Activated CD4-positive, alpha-beta T cell treated with anti-CD3 and anti-CD28 coated beads, Interleukin-10, Interleukin-2, amounts not matched to agents 100 ng/mL and 50 ng/mL, durations not matched to agents 16 hours and 8 hours (primary cell): Measurements from ENCODE around the gene SULT4A1.

Experiments used
- DNase-seq: peaks from one replicate; pipeline ENCODE4 v3.0.0-alpha.2; 2020

SULT4A1 gene

DNA sequence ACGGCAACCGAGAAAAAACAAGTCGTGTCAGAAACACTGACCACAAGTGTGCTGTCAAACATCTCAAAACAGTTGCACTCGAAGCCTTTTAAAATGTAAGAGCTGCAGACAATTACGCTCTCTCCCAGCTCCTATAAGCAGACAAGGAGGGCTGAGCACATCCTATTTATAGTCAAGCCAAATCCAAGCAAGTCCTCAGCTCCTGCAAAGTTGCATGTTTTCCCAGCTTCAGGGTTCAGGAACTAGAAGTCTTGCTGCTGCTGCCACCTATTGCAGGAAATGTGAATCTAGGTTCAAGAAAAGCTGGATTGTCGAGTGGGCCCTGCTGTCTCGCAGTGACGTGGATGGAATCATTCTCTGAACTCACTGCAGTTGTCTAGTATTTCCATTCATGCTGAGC lies 65.7 kb downstream of the SULT4A1 start:
- DNase-seq: no peak

- DNase-seq: no peak
These were observed 67.0 kb downstream of the SULT4A1 start for GRCh38 chr22:43795320-43795719.

DNA sequence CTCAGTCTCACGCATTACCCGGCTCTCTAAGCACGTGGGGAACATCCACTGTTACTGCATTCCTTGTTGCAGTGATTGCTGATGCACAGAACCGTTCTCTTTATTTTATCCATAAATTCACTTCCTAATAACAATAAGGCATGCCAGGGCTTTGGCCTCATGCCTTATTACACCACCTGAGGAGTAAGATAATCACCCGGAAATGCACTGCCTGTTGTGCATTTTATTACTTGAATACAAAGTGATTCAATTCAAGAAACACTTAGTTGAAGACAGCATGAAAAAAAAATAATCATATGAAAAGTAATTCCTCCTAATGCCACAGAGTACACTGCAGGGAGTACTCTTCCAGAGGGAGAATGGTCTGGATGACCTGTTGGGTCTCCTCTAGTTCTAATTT lies 69.4 kb downstream of the SULT4A1 start:
- DNase-seq: no peak

DNA sequence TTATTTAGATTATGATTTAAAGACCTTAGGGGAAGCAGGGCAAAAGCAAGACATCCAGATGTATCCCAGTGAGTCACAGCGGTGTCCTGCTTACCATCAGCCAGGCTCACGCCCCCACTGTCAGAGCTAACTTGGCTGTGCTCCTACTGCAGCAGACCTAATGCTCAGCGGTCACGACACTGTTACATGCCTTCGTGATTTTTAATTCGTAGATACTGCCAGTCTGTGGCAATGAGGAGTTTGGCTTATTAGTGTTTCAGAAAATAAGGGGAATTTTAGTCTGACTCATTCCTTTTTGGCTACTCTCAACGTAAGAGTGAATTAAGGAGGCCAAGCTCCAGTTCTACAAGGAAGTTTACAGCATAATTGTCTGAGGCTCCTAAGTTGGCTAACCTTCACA lies 72.9 kb downstream of the SULT4A1 start:
- no peak for DNase-seq

DNA sequence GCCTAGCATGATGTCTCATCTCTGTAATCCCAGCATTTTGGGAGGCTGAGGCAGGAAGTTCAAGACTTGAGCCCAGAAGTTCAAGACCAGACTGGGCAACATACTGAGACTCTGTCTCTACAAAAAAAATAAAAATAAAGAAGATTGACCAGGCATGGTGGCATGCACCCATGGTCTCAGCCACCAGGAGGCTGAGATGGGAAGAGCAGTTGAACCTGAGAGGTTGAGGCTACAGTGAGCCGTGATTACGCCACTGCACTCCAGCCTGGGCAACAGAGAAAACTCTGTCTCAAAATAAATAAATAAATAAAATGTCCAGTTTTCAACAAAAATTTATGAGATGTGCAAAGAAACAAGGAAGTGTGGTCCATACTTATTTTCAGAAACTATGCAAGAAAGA lies 78.5 kb downstream of the SULT4A1 start:
- no peak for DNase-seq

- DNase-seq: no peak
These were observed 79.9 kb downstream of the SULT4A1 start for GRCh38 chr22:43782448-43782847.

GRCh38 chr22:43777286-43777685 lies 85.0 kb downstream of the SULT4A1 start:
- DNase-seq: no peak

DNA sequence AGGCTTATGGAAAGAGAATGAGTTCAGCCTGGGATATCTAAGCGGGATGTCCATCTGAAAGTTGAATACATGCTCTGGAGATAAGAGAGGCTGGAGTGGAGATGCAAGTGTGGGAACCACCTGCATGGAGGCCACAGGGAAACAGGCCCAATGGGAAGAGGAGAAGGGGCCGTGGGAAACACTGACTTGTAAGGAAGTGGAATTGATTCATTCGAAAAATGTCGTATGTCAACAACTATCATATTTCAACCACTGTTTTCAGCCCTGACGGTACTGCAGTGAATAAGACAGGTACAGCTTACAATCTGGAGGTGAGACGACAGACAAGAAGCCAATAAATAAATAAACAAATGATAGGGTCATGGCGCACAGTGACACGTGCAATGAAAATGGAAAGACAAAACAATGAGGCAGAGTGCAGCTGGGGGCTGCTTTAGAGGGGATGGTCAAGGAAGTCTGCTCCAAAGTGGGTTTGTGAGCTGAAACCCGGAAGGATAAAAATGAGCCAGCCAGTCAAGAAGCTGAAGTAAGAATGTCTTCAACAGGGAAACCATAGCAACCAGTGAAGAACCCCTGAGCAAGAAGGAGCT lies 86.1 kb downstream of the SULT4A1 start:
- no peak for DNase-seq
